PFSK-1 (cell line): ENCODE results near the gene TOP2B. TPM values are rescaled to one million over a fixed set of nuclear protein-coding genes. Genes with fewer than 3 reads are reported as not detected.

ENCODE experiments used
- FOXP2 ChIP-seq: optimal IDR thresholded peaks from 2 replicates; pipeline ENCODE3; 2011; ENCODE audit warnings: borderline replicate concordance, control low read depth, inconsistent platforms; ENCODE audit not compliant: insufficient read depth; ENCODE audit errors: extremely low read length, extremely low read depth
- POLR2AphosphoS5 ChIP-seq: IDR thresholded peaks from 2 replicates; pipeline ENCODE4 v1.6.1; 2012; ENCODE audit warnings: low read depth, mild to moderate bottlenecking, control low read depth, low read length, moderate library complexity
- SIN3A ChIP-seq: IDR thresholded peaks from 2 replicates; pipeline ENCODE4 v1.6.1; 2012; ENCODE audit warnings: mild to moderate bottlenecking, low read length, moderate library complexity, borderline replicate concordance; ENCODE audit not compliant: insufficient read depth
- TAF1 ChIP-seq: IDR thresholded peaks from 2 replicates; pipeline ENCODE4 v1.6.1; 2012; ENCODE audit warnings: low read length, control low read depth, borderline replicate concordance; ENCODE audit not compliant: insufficient read depth
- polyA plus RNA-seq: library from polyadenylated mRNA; unstranded; fragments of >200 nt; gene quantifications from one replicate; pipeline ENCODE4 v1.2.1, GENCODE V29; 2012; ENCODE audit warnings: low read depth, missing spikeins; ENCODE audit not compliant: insufficient read length
- TF ChIP-seq, protein P1 (sequence below), 2 experiments: IDR thresholded peaks; 2 replicates each; pipeline versions ENCODE4 v1.6.1 to v1.8.0; 2011 to 2012; ENCODE audit warnings: low read depth in 2 of 2, low read length in 2 of 2, control low read depth in 1 of 2, inconsistent platforms in 1 of 2, mild to moderate bottlenecking in 1 of 2, moderate library complexity in 1 of 2; ENCODE audit not compliant: insufficient read depth in 1 of 2

The TOP2B gene
- 10.9 TPM for polyA plus RNA-seq

DNA sequence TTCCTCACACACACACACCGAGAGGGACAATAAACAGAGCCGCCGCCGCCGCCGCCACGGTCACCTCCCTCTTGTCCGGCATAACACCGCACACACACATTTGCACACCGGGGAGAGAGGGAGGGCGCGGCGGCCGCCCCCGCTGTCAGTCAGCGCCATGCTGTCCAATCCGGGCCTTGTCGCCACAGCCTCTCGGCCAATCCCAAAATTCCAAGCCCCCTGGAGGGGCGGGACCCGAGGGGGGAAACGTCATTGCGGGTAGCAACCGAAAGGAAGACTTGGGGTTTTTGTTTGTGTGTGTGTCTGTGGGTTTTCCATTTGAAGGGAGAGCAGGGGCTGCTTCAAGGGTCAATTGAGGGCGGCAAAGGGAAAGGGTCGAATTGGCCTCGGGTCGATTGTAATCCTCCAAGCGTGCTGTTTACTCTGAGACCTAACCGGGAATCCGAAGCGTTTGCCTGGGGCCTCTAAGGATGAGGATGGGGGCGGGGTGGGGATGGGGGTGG lies at the start of gene TOP2B:
Gene TOP2B (minus strand): TSS at position 96 of the 503 bp plus-strand sequence. CDS start 610 bp downstream, outside the sequence.
- TF ChIP-seq POLR2AphosphoS5 (peak; percentile 44; the same call in 1 of the 2 replicates), SIN3A (no peak), FOXP2 (peak; percentile 30), TAF1 (peak; percentile 16; the same call in 1 of the 2 replicates)
- TF ChIP-seq, protein P1, sequence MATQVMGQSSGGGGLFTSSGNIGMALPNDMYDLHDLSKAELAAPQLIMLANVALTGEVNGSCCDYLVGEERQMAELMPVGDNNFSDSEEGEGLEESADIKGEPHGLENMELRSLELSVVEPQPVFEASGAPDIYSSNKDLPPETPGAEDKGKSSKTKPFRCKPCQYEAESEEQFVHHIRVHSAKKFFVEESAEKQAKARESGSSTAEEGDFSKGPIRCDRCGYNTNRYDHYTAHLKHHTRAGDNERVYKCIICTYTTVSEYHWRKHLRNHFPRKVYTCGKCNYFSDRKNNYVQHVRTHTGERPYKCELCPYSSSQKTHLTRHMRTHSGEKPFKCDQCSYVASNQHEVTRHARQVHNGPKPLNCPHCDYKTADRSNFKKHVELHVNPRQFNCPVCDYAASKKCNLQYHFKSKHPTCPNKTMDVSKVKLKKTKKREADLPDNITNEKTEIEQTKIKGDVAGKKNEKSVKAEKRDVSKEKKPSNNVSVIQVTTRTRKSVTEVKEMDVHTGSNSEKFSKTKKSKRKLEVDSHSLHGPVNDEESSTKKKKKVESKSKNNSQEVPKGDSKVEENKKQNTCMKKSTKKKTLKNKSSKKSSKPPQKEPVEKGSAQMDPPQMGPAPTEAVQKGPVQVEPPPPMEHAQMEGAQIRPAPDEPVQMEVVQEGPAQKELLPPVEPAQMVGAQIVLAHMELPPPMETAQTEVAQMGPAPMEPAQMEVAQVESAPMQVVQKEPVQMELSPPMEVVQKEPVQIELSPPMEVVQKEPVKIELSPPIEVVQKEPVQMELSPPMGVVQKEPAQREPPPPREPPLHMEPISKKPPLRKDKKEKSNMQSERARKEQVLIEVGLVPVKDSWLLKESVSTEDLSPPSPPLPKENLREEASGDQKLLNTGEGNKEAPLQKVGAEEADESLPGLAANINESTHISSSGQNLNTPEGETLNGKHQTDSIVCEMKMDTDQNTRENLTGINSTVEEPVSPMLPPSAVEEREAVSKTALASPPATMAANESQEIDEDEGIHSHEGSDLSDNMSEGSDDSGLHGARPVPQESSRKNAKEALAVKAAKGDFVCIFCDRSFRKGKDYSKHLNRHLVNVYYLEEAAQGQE (IDR thresholded peaks at IDR 0.05; ENCODE audit: insufficient read depth in 1 of 2, low read depth in 2 of 2, low read length in 2 of 2): no peak

DNA sequence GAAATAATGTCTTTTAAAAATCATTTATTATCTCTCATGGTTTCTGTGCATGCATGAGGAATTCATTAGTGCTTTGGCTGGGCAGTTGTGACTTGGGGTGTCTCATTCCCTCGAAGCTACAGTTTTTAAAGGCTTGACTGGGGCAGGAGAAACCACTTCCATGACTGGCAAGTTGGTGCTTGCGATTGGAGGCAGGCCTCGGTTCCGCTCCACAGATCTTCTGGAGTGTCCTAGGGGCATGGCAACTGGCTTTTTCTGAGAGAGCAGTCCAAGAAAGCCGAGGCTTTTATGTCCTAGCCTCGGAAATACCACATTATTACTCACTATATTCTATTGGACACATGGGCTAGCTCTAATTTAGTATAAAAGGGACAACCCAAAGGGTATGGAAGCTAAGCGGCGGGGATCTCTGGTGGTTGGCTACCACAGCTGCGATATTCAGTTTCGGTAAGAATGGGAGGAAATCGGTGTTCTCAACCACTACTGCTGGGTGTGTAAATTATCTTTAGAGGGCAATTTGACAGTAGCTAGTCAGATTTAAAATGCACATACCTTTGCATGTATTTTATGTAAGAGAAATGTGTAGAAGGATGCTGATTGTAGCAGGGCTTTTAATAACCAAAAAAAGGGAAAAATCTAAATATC lies 48.8 kb upstream of the TOP2B start:
- TF ChIP-seq FOXP2 (no peak), SIN3A (no peak), TAF1 (no peak), POLR2AphosphoS5 (no peak)
- TF ChIP-seq, protein P1 (IDR thresholded peaks at IDR 0.05; ENCODE audit: insufficient read depth in 1 of 2, low read depth in 2 of 2, low read length in 2 of 2): no peak

DNA sequence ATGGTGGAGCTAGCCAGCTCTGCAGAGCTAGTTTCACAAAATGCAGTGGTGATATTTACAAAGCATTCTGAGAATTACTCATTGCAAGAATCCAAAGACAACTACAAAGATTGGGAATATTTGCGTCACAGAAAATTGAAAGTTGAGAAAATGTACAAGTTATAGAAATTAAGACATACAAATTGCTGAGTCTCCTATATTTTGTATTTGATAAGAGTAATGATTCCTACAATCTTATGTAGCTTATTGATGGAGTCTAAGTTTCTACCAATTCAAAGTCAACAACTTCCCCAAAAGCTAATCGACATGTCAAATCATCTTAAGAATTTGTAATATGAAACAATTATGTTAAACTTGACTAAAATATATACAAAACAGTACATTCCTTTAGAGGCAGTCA lies 46.4 kb upstream of the TOP2B start:
- TF ChIP-seq SIN3A: no peak
- no peak for TF ChIP-seq POLR2AphosphoS5
- TF ChIP-seq, protein P1 (IDR thresholded peaks at IDR 0.05; ENCODE audit: insufficient read depth in 1 of 2, low read depth in 2 of 2, low read length in 2 of 2): no peak
- TF ChIP-seq FOXP2: no peak
- no peak for TF ChIP-seq TAF1

DNA sequence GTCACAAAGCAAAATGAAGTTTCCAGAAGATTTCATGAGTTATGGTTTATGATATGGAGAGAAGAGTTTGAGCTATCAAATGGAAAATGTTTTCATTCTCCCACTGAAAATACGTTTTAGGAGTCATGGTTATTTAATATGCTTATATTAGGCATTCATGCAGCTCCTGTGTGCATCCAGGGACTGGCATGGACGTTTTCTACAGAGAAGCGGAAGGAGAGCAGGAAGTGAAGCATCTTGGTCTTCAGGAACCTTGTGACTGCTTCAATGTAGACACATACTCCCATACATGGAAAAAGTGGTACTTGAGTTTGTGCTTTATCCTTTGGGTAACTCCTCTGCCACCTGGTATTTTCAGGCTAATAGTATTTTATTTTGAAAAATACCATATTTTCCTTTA lies 43.3 kb upstream of the TOP2B start:
- TF ChIP-seq, protein P1 (IDR thresholded peaks at IDR 0.05; ENCODE audit: insufficient read depth in 1 of 2, low read depth in 2 of 2, low read length in 2 of 2): no peak
- TF ChIP-seq TAF1: no peak
- TF ChIP-seq SIN3A: no peak
- no peak for TF ChIP-seq POLR2AphosphoS5
- TF ChIP-seq FOXP2: no peak
